T-helper 2 cell treated with Interferon-gamma antibody and Interleukin-4, amounts not matched to agents 5 μg/mL and 100 μg/mL, for 36 hours (primary cell): ENCODE results near the gene ACTL7B.

Source experiments
- DNase-seq: peaks from one replicate; pipeline ENCODE4 v3.0.0; 2021; ENCODE audit warnings: low spot score
- H3K27ac Mint-ChIP-seq: one replicate; pipeline ENCODE4 v1.8.0; 2021; ENCODE audit warnings: mild to moderate bottlenecking, mixed read lengths
- H3K27me3 Mint-ChIP-seq: one replicate; pipeline ENCODE4 v1.8.0; 2021; ENCODE audit warnings: low read depth, mixed read lengths
- H3K36me3 Mint-ChIP-seq: one replicate; pipeline ENCODE4 v1.8.0; 2021; ENCODE audit warnings: low read depth, mixed read lengths
- H3K4me1 Mint-ChIP-seq: one replicate; pipeline ENCODE4 v1.8.0; 2021; ENCODE audit warnings: low read depth, mixed read lengths
- H3K4me3 Mint-ChIP-seq: one replicate; pipeline ENCODE4 v1.8.0; 2022; ENCODE audit warnings: mild to moderate bottlenecking, moderate library complexity, mixed read lengths
- H3K9me3 Mint-ChIP-seq: one replicate; pipeline ENCODE4 v1.8.0; 2021; ENCODE audit warnings: mixed read lengths

Gene ACTL7B

GRCh38 chr9:108883085-108883484 lies 27.3 kb upstream of the ACTL7B start:
- Mint-ChIP-seq H3K4me1 (peaks cover 2% of the 10 kb centered on the region), H3K36me3 (peaks cover 37% of the 10 kb centered on the region), H3K27ac (no peak overlapping the region), H3K4me3 (no peak overlapping the region), H3K27me3 (no peaks in the 10 kb centered on the region), H3K9me3 (no peaks in the 10 kb centered on the region)
- DNase-seq = no peak

DNA sequence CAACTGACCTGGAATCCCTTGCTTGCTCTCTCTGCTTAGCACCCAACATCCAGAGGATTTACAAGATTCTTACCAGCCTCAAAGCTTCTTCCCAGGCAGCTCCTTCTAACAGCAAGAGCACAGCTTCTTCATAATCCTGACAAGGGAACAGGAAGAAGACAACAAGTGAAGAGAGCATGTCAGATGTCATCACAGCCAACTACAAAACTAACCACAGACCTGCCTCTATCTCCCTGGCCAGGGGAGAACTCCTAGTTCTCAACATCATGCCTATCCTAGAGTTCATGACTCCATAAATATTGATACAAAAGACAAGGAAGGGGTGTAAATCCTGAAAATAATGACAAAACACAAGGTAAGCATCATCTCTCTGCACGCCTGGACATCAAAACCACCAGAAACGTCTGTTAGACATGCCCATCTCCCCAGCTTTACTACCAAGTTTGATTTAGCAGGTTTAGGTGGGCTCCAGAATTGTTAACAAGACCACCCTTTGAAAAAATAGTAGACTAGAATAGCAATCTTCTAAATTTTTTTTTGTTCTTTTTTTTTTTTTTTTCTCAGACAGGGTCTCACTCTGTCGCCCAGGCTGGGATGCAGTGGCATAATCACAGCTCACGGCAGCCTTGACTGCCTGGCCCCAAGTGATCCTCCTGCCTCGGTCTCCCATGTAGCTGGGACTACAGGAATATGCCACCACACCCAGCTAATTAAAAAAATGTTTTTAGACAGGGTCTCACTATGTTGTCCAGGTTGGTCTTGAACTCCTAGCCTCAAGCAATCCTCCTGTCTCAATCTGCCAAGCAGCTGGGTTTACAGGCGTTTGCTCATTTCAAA lies 26.5 kb upstream of the ACTL7B start:
- peaks cover 2% of the 10 kb centered on the region for H3K4me1 Mint-ChIP-seq
- no peak overlapping the region for H3K4me3 Mint-ChIP-seq
- DNase-seq = no peak
- no peak overlapping the region for H3K27ac Mint-ChIP-seq
- H3K9me3 Mint-ChIP-seq = no peaks in the 10 kb centered on the region
- peaks cover 40% of the 10 kb centered on the region for H3K36me3 Mint-ChIP-seq
- H3K27me3 Mint-ChIP-seq = no peaks in the 10 kb centered on the region

DNA sequence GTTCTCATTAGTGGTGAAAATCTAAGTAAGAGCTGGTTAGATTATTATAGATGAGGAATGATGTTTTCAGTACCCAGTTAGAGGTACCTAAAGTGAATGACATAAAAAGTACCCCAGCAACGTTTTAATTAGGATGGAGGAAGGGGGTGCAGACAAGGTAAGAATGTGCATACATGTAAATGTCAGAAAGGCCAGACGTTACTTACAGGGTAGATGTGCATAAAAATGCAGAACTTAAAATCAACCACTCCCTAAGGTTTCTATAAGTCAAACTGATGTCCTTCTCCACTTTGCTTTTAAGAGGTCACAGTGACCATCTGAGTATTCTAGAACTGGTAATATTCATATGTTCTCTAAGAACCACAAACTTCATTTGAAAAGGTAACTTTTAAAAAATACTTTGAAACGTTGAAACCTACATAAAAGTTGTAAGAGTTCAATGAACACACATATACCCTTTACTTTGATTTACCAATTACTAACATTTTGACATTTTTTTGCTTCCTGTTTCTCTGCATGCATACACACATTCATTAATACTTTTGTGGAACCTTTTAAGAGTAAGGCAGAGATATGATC lies 25.0 kb upstream of the ACTL7B start:
- Mint-ChIP-seq H3K4me3 (no peak overlapping the region), H3K27ac (no peak overlapping the region), H3K27me3 (no peaks in the 10 kb centered on the region), H3K9me3 (no peaks in the 10 kb centered on the region), H3K4me1 (peaks cover 2% of the 10 kb centered on the region), H3K36me3 (peaks cover 40% of the 10 kb centered on the region)
- DNase-seq = no peak

GRCh38 chr9:108877524-108877923 lies 21.7 kb upstream of the ACTL7B start:
- Mint-ChIP-seq H3K4me1 (no peaks in the 10 kb centered on the region), H3K27ac (no peak overlapping the region), H3K4me3 (no peak overlapping the region), H3K9me3 (no peaks in the 10 kb centered on the region), H3K36me3 (peaks cover 42% of the 10 kb centered on the region), H3K27me3 (no peaks in the 10 kb centered on the region)
- DNase-seq = no peak

DNA sequence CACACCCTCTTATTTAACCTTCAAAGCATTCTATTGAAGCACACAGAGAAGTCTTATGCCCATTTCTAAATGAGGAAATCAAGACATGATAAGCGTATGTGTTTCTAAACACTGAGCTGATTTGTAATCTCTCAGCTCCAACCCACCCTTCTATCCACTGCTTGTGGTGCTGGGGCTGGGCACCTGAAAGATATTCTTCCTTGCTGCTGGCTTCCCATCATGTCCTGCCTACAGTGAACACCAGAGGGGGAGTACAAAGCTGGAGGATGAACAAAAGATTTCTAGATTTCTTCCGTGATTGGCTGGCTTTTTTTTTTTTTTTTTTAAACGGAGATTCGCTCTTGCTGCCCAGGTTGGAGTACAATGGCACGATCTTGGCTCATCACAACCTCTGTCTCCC lies 20.6 kb upstream of the ACTL7B start:
- Mint-ChIP-seq H3K4me1 (no peaks in the 10 kb centered on the region), H3K9me3 (peaks cover 5% of the 10 kb centered on the region), H3K4me3 (no peak overlapping the region), H3K36me3 (peaks cover 46% of the 10 kb centered on the region), H3K27ac (no peak overlapping the region), H3K27me3 (no peaks in the 10 kb centered on the region)
- no peak for DNase-seq

GRCh38 chr9:108874058-108874788 lies 18.4 kb upstream of the ACTL7B start:
- Mint-ChIP-seq H3K4me1 (no peaks in the 10 kb centered on the region), H3K27me3 (no peaks in the 10 kb centered on the region), H3K27ac (no peak overlapping the region), H3K36me3 (peaks cover 46% of the 10 kb centered on the region), H3K4me3 (no peak overlapping the region), H3K9me3 (peaks cover 5% of the 10 kb centered on the region)
- DNase-seq = no peak

DNA sequence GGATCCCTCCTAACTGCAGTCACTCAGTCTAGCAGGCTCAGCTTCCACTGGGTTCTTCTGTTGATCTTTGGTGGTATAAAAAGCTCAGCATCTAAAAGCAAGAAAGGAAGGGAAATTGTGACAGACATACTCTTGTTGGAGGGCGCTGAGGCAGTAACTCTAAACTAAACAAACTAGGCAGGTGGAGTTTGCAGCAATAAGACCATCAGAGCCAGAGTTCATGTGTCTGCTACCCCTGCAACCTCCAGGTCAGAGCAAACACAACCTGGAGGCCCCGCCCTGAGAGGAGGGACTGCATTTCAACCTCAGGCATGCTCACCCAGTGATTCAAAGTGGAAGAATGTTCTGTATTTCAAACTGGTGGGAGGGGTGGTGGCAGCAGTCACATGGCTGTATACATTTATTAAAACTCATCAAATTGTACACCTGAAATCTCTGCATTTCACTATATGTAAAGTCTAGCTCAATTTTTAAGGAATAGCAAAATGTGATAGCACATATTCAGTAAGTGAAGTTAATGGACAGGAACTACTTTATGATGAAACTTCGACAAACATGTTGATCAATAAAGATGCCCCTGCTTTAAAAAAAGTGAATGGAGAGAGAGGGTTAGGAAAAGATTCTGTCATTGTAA lies 13.4 kb upstream of the ACTL7B start:
- H3K27me3 Mint-ChIP-seq = no peaks in the 10 kb centered on the region
- H3K36me3 Mint-ChIP-seq = peaks cover 32% of the 10 kb centered on the region
- H3K4me3 Mint-ChIP-seq = no peak overlapping the region

GRCh38 chr9:108867829-108868228 lies 12.0 kb upstream of the ACTL7B start:
- Mint-ChIP-seq H3K36me3 (peaks cover 24% of the 10 kb centered on the region), H3K9me3 (peaks cover 5% of the 10 kb centered on the region), H3K4me3 (no peak overlapping the region), H3K27ac (no peak overlapping the region), H3K4me1 (no peaks in the 10 kb centered on the region), H3K27me3 (no peaks in the 10 kb centered on the region)
- DNase-seq = no peak

More for the DNA sequence above, 13.4 kb upstream of the ACTL7B start:
- Mint-ChIP-seq H3K9me3 (peaks cover 5% of the 10 kb centered on the region), H3K4me1 (no peaks in the 10 kb centered on the region), H3K27ac (no peak overlapping the region)
- DNase-seq = no peak

- peaks cover 5% of the 10 kb centered on the region for H3K9me3 Mint-ChIP-seq
- DNase-seq = no peak
- H3K27ac Mint-ChIP-seq = no peak overlapping the region
- H3K4me1 Mint-ChIP-seq = no peaks in the 10 kb centered on the region
- no peak overlapping the region for H3K4me3 Mint-ChIP-seq
- H3K27me3 Mint-ChIP-seq = no peaks in the 10 kb centered on the region
- H3K36me3 Mint-ChIP-seq = peaks cover 22% of the 10 kb centered on the region
These were observed 11.3 kb upstream of the ACTL7B start for GRCh38 chr9:108867116-108867515.

DNA sequence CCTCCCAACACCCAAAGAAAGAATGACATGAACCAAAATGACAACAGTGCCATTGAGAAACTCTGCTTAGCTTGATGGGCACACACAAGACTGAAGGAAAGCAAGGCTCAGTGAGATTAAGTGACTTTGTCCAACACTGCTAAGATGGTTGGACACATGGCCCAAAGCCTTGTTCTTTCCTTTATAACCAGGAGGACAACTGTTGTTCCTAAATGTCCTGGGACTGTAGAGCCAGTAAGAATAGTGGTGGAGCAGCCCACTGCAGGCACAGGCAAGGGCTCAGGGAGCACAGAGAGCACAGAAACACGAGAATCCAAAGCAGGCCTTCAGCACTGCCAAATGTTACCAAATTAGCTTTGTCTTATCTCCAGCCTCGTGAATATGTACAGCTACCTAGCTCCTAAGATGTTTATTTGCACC lies 10.2 kb upstream of the ACTL7B start:
- no peaks in the 10 kb centered on the region for H3K4me1 Mint-ChIP-seq
- no peaks in the 10 kb centered on the region for H3K9me3 Mint-ChIP-seq
- no peak overlapping the region for H3K4me3 Mint-ChIP-seq
- H3K27ac Mint-ChIP-seq = no peak overlapping the region
- no peak for DNase-seq
- peaks cover 13% of the 10 kb centered on the region for H3K36me3 Mint-ChIP-seq
- H3K27me3 Mint-ChIP-seq = no peaks in the 10 kb centered on the region

DNA sequence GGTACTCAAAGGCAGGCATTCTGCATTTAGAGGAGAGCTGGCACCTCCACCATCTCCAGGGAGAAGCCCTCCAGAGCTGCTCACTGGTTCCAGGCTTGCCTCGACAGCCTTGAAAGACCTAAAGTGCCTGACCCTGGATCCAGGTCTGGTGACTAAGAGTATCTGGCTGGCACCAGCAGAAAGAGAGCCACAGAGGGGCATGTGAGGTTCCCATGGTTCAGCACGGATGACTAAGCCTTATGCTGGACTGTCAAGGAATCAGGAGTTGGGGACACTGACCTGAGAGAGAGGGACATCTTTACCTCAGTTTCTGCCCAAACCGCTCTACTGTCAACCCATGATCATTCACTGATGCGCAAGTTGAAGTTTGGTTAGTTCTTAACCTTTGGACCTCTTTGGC lies 9.3 kb upstream of the ACTL7B start:
- Mint-ChIP-seq H3K27ac (no peak overlapping the region), H3K36me3 (peaks cover 8% of the 10 kb centered on the region), H3K27me3 (no peaks in the 10 kb centered on the region), H3K9me3 (no peaks in the 10 kb centered on the region), H3K4me1 (no peaks in the 10 kb centered on the region), H3K4me3 (no peak overlapping the region)
- no peak for DNase-seq

DNA sequence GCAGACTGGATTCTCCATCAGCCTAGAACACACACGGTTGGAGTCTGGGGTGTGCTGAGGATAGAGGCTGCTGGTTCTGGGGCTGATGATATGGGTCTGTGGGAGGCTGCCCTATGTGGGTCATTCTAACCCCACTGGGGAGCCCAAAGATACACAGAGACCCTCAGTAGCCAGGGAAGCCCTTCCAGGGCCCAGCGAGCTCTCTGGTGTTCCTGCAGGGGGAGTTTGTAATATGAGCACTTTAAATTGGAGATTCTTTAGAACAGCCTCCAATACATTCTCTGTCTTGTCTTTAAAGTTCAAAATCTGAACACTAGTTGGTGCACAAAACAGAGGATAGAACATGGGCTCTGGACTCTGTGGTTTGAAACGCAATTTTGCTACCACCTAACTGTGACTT lies 8.7 kb upstream of the ACTL7B start:
- DNase-seq = no peak
- Mint-ChIP-seq H3K36me3 (peaks cover 7% of the 10 kb centered on the region), H3K4me1 (no peaks in the 10 kb centered on the region), H3K27me3 (no peaks in the 10 kb centered on the region), H3K27ac (no peak overlapping the region), H3K4me3 (no peak overlapping the region), H3K9me3 (no peaks in the 10 kb centered on the region)

DNA sequence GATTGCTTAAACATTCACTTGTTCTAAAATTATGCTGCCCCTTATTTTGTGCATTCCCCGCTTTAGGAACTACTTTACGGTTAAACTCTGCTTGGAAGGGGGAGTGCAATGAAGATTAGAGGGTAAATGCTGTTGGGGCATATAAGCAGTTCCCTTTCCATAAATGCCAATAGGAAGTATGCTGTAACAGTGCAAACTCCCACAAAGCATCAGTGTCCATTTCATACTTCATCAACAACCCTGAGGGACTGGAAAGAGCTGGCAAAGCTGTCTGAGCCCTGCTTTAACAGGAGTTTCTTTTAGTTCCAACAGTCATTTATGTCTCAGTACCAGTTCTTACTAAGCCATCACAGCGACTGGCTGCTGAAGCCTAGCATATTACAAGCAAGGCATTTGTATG lies 8.1 kb upstream of the ACTL7B start:
- Mint-ChIP-seq H3K4me1 (no peaks in the 10 kb centered on the region), H3K36me3 (peaks cover 4% of the 10 kb centered on the region), H3K4me3 (no peak overlapping the region), H3K27me3 (no peaks in the 10 kb centered on the region), H3K9me3 (no peaks in the 10 kb centered on the region), H3K27ac (no peak overlapping the region)
- no peak for DNase-seq

DNA sequence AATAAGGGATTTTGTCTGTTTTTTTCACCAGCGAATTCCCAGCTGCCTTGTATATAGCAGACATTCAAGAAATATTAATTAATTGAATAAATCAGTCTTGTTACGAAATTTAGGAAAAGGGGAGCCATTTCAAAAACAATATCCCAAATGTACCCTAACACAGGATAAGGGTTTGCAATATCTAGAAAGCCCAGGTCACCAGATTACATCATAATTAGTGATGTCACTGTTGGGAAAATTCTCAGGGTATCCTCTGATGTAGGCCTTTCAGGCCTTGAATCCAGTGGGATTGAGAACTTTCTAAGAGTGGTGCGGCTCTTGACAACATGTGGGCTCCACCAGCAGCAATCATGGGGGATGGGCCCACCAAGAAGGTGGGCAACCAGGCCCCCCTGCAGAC lies 6.2 kb upstream of the ACTL7B start, which contains the start of gene ACTL7A:
Gene ACTL7A, plus strand, starts transcription at position 270 of the 400 bp plus-strand sequence. Its CDS starts 57 bp downstream, at position 327.
- Mint-ChIP-seq H3K4me1 (no peaks in the 10 kb centered on the region), H3K36me3 (no peaks in the 10 kb centered on the region), H3K9me3 (no peaks in the 10 kb centered on the region), H3K27me3 (no peaks in the 10 kb centered on the region), H3K4me3 (no peak within 1 kb of the TSS), H3K27ac (no peak within 1 kb of the TSS)
- no peak for DNase-seq
